ENCODE measurements around the gene SLC5A5.

The SLC5A5 gene

GRCh38 chr19:17871878-17872250 is at the start of gene SLC5A5:
TSS of gene SLC5A5 (plus strand) at chr19:17871945. CDS start at chr19:17872320, 375 bp downstream.
- no peak for DNase-seq (ENCODE audit: low spot score)

- DNase-seq (ENCODE audit: low spot score): no peak
Observed at GRCh38 chr19:17824339-17824738, 47.4 kb upstream of the SLC5A5 start.

- DNase-seq (ENCODE audit: low spot score): no peak
Observed at GRCh38 chr19:17826508-17827056, 45.2 kb upstream of the SLC5A5 start.

GRCh38 chr19:17829855-17830566 is 41.7 kb upstream of the SLC5A5 start:
- peak; percentile 13 for DNase-seq (ENCODE audit: low spot score)

- DNase-seq (ENCODE audit: low spot score): peak; percentile 43
Observed at GRCh38 chr19:17830567-17831418, 41.0 kb upstream of the SLC5A5 start.

- DNase-seq (ENCODE audit: low spot score): no peak
Observed at GRCh38 chr19:17831419-17831888, 40.3 kb upstream of the SLC5A5 start.

- DNase-seq (ENCODE audit: low spot score): no peak
Observed at GRCh38 chr19:17832443-17833208, 39.1 kb upstream of the SLC5A5 start.

- DNase-seq (ENCODE audit: low spot score): no peak
Observed at GRCh38 chr19:17834350-17835181, 37.2 kb upstream of the SLC5A5 start.

- no peak for DNase-seq (ENCODE audit: low spot score)
Observed at GRCh38 chr19:17835182-17836006, 36.4 kb upstream of the SLC5A5 start.

GRCh38 chr19:17836530-17836929 is 35.2 kb upstream of the SLC5A5 start:
- no peak for DNase-seq (ENCODE audit: low spot score)

GRCh38 chr19:17837972-17838371 is 33.8 kb upstream of the SLC5A5 start:
- DNase-seq (ENCODE audit: low spot score): no peak

- DNase-seq (ENCODE audit: low spot score): no peak
Observed at GRCh38 chr19:17840019-17840418, 31.7 kb upstream of the SLC5A5 start.

- DNase-seq (ENCODE audit: low spot score): no peak
Observed at GRCh38 chr19:17841371-17841809, 30.4 kb upstream of the SLC5A5 start.

GRCh38 chr19:17841810-17842662 is 29.7 kb upstream of the SLC5A5 start:
- DNase-seq (ENCODE audit: low spot score): no peak

- no peak for DNase-seq (ENCODE audit: low spot score)
Observed at GRCh38 chr19:17842663-17843291, 29.0 kb upstream of the SLC5A5 start.

GRCh38 chr19:17843292-17843827 is 28.4 kb upstream of the SLC5A5 start:
- no peak for DNase-seq (ENCODE audit: low spot score)

GRCh38 chr19:17843908-17844490 is 27.7 kb upstream of the SLC5A5 start:
- DNase-seq (ENCODE audit: low spot score): no peak

GRCh38 chr19:17846146-17846545 is 25.6 kb upstream of the SLC5A5 start:
- no peak for DNase-seq (ENCODE audit: low spot score)

Measured in kidney capillary endothelial cell (primary cell).